AG08395 (cell line): ENCODE data around the gene SBSN.

Source experiments
- DNase-seq: peaks from one replicate; pipeline ENCODE4 v3.0.0; 2012; ENCODE audit warnings: mixed read lengths, low spot score

The SBSN gene

GRCh38 chr19:35509018-35509652, 19.0 kb downstream of the SBSN start:
- no peak for DNase-seq

DNA sequence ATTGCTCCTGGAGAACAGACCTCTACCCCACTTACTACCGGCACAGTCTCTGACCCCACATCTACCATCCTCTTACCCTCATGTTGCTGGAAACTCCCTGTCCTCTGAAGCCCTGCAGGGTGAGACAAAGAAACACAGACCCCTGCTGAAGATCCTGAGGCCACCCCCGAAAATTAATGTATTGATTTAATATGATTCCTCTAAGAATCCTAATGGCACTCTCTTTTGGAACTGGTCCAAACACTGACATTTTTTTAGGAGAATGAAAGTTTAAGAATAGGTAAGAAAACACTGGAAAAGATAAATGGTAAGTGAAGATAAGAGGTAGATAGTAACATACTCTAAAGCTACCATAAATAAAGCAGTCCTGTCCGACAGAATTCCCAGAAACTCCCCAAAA, 20.0 kb downstream of the SBSN start:
- DNase-seq: no peak

DNA sequence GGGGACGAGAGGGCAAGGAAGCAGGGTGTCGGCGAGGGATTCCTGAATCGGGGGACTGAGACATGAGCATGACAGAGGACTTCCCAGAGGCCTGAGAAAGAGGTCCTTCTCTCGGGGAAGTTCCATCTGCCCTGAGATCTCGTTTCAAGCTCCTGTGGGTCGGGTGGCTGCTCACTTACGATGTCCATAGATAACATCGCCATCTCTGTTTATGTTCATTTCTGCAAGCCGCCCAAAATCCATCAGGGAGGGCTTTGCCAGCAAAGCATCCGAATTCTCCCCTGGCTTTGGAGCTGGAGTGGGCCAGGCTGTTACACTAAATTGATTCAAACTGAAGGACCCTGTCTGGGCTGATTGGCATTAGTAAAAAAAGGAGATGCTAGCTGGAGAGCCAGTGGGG, 20.6 kb downstream of the SBSN start:
- no peak for DNase-seq

DNA sequence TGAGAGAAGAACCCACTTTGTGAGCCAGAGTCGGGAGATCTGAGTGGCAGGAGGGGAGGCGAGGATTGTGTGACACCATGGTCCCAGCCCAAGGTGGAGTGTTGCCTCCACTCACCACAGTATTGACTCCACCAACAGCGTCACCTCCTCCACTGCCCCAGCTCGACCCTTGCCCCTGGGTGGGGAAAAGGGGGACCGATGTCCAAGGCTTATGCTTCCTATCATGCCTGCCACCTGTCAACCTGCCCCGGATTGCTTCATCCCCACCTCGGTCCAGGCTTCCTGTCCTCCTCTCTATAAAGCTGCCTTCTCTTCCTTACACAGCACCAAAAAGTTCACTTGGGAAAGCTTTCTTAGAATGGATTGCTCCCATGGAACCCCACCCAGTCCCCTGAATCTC, 22.1 kb downstream of the SBSN start:
- DNase-seq: no peak

- DNase-seq: no peak
Measured at GRCh38 chr19:35502751-35503150, 25.4 kb downstream of the SBSN start.

- no peak for DNase-seq
Measured at GRCh38 chr19:35501684-35502083, 26.4 kb downstream of the SBSN start.

DNA sequence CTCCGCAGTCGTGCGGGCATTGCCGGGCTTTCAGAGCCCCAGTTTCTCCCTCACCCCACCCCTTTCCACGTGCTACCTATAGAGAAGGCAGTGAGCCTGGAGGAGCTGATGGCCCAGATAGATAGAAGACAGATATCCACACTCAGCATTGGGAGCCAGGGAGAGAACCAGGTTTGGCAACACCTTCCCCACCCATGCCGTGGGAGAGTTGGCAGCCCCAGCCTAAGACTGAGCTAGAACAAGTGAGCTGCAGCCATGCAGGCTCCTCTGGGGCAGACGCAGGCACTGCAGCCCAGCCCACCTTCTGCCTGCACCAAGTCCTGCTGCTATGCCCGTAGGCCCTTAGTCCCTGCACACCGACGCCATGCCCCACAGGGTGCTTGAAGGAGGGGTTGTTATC, 27.5 kb downstream of the SBSN start:
- no peak for DNase-seq

GRCh38 chr19:35498984-35499527, 29.1 kb downstream of the SBSN start:
- no peak for DNase-seq

DNA sequence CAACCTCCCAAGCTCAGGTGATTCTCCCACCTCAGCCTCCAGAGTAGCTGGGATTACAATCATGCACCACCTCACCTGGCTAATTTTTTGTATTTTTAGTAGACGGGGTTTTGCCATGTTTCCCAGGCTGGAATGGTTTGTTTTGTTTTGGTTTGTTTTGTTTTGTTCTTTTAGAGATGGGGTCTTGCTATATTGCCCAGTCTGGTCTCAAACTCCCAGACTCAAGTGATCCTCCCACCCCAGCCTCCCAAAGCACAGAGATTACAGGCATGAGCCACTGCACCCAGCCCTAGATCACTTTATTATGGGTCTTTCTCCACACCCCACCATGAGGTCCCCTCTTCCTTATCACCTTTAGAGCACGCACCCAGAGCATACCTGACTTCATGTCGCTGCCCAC, 29.9 kb downstream of the SBSN start:
- no peak for DNase-seq

- DNase-seq: no peak
Measured at GRCh38 chr19:35497406-35497805, 30.7 kb downstream of the SBSN start.

DNA sequence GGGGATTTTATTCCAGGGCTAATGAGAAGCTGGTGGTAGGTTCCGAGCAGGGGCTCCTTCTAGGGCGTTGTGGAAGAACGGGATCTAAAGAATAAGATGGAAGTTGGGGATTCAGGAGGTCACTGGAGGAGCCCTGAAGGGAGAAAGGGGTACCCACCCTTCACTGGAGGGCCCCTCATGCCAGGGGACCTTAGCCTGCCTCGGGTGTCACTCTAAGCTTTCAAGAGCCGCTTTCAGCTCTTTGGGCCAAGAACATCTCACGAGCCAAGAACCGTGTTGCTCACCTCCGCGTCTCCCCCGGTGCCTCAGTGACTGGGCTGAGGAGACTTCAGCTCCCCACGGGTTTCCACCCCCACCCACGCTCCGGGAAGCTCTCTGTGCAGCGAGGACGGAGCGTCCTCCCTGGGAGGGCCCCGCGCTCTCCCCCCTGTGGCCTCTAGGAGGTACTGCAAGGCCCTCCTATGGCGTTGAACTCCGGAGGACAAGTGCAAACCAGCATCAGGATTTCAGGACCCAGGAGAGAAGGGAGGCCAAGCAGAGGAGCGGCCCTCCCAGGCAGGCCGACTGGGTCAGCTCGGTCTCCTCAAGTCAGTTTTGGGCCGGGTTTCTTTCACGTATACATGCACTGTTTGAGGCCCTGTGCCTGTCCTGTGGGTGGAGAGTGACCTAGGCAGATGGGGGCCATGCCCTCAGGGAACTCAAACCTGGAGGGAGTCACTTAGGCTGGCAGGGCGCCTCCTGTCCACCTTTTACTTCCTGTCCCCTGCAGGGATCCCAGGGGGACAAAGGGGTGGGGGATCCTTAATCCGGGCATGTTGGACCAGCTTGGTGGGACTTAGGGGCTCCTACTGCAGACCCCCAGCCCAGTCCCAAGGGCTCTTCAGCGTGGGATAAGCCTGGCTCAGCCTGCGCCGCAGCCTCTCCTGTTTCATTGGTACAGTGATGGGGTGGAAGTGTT, 32.7 kb downstream of the SBSN start:
- DNase-seq: peak; percentile 91

DNA sequence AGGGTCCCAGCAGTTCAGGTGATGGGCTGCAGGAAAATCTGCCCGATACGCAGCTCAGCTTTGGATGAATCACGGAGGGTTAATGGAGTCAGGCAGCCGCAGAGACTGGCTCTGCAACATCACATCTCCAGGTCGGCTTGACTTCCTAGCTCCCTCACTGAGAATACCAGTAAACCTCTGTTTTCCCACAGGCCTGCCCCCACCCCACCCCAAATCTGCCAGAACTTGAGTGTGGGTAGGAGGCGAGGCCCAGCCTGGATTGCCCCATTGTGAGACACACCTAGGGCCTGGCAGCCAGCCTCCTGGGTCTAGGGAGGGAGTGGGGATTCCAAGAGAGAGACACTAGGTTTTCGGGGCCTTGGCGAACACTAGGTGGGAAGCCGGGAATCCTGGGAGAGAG, 34.1 kb downstream of the SBSN start:
- no peak for DNase-seq

DNA sequence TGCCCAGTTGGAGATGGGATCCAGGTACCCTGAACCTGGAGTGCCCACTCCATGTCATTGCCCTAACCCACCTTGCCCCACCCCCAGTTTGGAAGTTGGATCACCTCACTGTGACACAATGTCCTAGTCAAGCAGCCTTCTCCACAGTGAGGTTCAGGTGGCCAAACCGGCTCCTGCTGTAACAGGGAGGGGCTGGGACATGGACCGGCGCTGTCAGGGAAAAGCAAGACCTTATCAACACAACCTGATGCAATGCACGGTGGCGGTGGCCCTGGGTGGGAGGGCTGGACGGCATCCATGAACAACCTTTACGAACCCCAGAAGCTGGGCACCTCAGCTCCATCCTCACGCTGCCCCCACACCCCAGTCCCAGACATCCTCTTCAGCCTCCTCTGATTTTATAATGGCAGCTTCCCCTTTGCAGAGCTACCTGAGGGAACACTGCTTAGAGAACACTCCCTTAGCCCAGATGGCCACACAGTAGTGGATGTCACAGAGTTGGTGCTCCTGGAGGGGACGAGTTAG, 36.2 kb downstream of the SBSN start:
- DNase-seq: no peak

DNA sequence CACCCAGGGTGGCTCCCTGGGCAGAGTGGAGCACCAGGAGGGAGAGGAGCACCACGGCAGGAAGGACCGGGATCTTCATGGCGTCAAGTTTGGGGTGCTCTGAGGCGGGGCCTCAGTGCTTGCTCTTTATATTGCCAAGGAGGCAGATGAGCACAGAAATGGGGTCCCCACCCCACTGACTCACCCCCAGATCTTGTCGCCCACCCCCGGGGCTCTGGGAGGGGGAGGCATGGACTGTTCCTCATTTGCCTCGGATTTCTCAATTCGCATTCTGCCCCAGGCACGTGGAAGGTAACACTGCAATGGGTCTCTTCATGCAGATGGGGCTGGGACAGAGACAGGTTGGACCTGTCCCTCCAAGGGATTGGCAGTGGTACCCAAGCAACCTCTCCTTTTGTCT, 37.7 kb downstream of the SBSN start, which contains the start of gene KRTDAP:
KRTDAP (minus strand) TSS at position 101 of the 400 bp plus-strand sequence; CDS start at position 79, 22 bp downstream.
- DNase-seq: no peak

GRCh38 chr19:35488677-35489076, 39.4 kb downstream of the SBSN start:
- no peak for DNase-seq

DNA sequence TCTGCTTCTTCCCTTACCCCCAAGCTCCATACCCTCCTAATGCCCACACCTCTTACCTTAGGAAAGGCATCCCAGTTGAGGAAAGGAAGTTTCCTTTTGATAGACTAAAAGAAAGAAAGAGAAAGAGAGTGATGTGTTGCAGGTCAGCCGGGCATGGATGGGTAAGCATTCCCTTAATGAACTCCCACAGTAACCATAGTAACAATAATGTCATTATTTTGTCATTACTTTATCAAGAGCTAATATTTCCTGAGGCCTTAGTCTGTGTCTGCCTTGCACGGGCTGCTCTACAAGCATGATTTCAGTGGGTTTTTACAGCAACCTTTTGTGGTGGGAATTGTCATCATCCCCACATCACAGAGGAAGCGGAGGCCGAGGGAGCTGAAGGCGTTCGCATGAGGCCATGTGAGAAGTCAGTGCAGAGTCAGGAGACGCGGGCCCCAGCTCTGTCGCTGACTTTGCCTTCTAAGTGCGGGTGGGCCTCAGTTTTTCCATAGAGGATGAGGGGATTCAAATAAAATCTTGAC, 40.4 kb downstream of the SBSN start:
- no peak for DNase-seq

DNA sequence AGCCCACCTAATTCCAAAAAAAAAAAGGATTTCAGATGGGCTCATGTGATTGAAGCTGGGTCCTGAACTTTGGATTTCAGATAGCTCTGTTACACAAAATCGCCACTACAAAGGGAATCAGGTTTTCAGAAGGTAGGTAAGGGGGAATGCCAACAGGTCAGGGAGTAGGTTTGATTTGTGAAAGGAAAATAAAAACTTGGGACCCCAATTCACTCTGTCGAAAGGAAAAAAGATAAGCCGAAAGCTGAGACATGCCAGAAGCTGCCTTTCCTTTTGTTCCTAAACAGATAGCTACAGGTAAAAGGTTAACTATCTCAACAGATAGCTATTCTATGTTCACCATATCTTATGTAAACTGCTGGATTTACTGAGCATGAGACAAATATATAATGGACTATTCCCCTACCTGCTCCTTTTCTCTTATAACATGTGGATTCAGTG, 41.8 kb downstream of the SBSN start:
- DNase-seq: no peak

GRCh38 chr19:35484252-35485036, 43.7 kb downstream of the SBSN start:
- DNase-seq: no peak

DNA sequence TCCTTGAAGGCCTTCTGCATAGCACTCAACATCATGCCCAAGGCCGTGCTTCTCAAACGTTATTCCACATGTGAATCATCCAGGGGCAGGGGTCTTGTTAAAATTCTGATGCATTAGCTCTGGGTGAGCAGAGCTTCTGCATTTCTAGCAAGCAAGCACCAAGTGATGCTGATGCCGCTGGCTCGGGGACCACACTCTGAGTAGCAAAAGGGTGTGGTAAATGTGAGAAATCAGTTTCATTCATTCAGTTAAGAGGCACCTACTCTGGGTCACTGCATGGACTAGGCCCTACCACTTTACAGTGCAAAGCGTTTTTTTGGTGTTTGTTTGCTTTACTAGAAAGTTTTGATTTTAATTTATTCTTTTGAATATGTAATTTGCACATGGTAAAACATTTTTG, 45.0 kb downstream of the SBSN start:
- no peak for DNase-seq

GRCh38 chr19:35478794-35479677, 49.1 kb downstream of the SBSN start:
- DNase-seq: no peak

DNA sequence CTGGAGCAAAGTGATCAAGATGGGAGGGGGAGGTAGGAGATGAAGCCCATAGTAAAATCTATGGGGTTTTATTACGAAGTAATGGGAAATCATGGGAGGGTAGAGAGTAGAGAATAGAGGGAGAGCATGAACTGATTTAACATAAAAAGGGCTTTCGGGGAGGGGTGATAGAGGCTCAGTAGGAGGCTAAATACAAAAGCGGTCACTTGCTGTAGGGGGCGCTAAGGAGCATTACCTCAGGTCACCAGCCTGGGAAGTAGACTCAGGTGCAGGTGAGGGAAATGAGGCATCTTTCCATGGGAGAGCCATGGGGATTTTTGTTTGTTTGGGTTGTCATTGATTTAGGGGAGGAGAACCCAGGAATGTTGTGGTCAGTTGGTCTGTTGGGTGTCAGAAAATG, 52.0 kb downstream of the SBSN start:
- DNase-seq: no peak
